ENCODE results near the gene CCDC85C. TPM values are rescaled to one million over a fixed set of nuclear protein-coding genes. Genes with fewer than 3 reads are reported as not detected.

The CCDC85C gene
- polyA plus RNA-seq, 1 of the 3 experiments (the other 2 are of a cell fraction): 9.6 TPM

DNA sequence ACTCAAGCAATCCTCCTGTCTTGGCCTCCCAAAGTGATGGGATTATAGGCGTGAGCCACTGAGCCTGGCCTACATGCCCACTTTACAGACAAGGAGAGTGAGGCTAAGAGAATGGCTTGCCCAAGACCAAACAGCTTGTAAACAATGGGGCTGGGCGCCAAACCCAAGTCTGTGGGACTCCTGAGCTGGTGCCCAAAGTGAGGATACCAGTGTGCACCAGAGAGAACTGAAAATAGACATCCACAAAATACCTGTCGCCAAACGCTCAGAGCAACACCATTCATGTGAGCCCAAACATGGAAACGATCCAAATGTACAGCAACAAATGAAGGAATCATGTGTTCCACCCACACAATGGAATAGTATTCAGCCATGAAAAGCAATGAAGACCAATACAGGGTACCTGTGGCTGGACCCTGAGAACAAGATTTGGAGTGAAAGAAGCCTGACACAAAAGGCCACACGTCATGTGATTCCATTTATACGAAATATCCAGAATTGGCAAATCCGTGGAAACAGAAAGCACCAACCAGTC is 84.6 kb downstream of the CCDC85C start (continued):
- TF ChIP-seq, protein P1, sequence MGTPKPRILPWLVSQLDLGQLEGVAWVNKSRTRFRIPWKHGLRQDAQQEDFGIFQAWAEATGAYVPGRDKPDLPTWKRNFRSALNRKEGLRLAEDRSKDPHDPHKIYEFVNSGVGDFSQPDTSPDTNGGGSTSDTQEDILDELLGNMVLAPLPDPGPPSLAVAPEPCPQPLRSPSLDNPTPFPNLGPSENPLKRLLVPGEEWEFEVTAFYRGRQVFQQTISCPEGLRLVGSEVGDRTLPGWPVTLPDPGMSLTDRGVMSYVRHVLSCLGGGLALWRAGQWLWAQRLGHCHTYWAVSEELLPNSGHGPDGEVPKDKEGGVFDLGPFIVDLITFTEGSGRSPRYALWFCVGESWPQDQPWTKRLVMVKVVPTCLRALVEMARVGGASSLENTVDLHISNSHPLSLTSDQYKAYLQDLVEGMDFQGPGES (IDR thresholded peaks at IDR 0.05; ENCODE audit: low read depth, low read length): no peak
- no peak for TF ChIP-seq FOXJ3 (CRISPR knock-in tag; IDR thresholded peaks at IDR 0.05)
- TF ChIP-seq JUND (IDR thresholded peaks at IDR 0.05): no peak
- TF ChIP-seq YY1 (IDR thresholded peaks at IDR 0.05; ENCODE audit: low read depth): no peak

DNA sequence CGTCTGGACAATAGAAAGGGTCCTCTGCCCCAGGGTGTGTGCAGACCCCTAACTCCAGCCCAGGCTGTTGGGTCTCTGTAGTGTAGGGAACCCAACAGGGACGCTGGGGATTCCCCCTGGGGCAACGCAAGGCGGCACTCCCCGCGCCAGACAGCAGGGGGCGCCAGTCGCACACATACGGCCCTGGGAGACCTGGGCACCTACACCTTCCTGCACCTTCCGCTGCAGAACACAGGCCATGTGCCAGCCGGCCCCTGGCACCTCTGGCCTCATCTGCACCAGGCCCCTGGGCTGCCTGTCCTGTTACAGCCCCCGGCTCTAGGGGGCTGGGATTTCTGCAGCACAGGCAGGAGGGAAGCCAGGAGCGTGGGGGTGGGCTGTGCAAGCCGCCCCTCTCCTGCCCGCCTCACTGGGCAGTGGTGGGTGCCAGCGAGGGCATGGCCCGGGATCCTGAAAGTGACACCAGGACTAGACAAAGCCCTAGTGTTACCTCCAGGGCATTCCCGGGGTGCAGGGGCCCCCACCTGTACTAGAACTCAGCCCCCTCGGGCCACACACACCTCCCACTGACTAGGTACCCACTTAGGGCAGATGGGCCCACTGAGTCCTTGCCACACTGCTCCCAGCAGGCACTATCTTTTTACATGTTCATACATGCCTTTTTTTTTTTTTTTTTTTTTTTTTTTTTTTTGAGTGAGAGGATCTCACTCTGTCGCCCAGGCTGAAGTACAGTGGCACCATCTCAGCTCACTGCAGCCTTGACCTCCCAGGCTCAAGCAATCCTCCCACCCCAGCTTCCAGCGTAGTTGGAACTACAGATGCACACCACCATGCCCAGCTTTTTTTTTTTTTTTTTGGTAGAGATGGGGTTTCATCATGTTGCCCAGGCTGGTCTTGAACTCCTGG is 85.3 kb downstream of the CCDC85C start:
- Histone ChIP-seq H3K4me1 (ENCODE audit: control insufficient read depth in 1 of 2, insufficient read depth in 2 of 2, low read depth in 1 of 2, low read length in 1 of 2) (peaks cover 11 to 27% of the 10 kb centered on the region in 2 experiments; a peak in 3 of 4 replicates), H3K36me3 (replicated peaks in 1 of 2; ENCODE audit: control insufficient read depth in 1 of 2, insufficient read depth in 2 of 2, low read length in 1 of 2) (peaks cover 0 to 17% of the 10 kb centered on the region in 2 experiments), H3K4me3 (ENCODE audit: low read depth in 2 of 2, low read length in 1 of 2) (peak overlapping the region in 1 of 2 experiments; percentile 49; a peak in 1 of 4 replicates), H3K4me2 (no peak overlapping the region), H3K27ac (ENCODE audit: low read depth in 2 of 2, low read length in 1 of 2) (peak overlapping the region in 1 of 2 experiments; percentile 31; a peak in 1 of 4 replicates), H3K9me3 (no peaks in the 10 kb centered on the region), H3K27me3 (ENCODE audit: insufficient read depth) (no peaks in the 10 kb centered on the region), H4K20me1 (ENCODE audit: insufficient read depth) (peaks cover 6% of the 10 kb centered on the region; the same call in 1 of the 2 replicates), H3F3A (replicated peaks; ENCODE audit: insufficient read depth) (no peaks in the 10 kb centered on the region), H3K79me2 (ENCODE audit: insufficient read depth) (peaks cover 20% of the 10 kb centered on the region; the same call in 1 of the 2 replicates), H3K9me2 (no peaks in the 10 kb centered on the region), H2AFZ (ENCODE audit: low read depth) (no peak overlapping the region), H3K9ac (no peak overlapping the region)
- POLR2A ChIA-PET: no interaction called here
- CTCF ChIA-PET: interaction anchor here (0.6 to 3.6 kb wide), 25 partner anchors 12 to 215 kb away, joined by 3 to 34 read pairs (median 4); partner anchors contain the start of gene CCDC85C
- TF ChIP-seq RCOR1 (IDR thresholded peaks at IDR 0.05; ENCODE audit: low read length) (peak; percentile 24; the same call in 1 of the 2 replicates), RAD21 (IDR thresholded peaks at IDR 0.05; ENCODE audit: low read length) (peak; percentile 95), EP300 (IDR thresholded peaks at IDR 0.05; ENCODE audit: borderline replicate concordance in 1 of 2, low read depth in 1 of 2, low read length in 1 of 2) (no peak), CHD2 (IDR thresholded peaks at IDR 0.05; ENCODE audit: low read length, partially characterized antibody) (peak; percentile 55), MXI1 (IDR thresholded peaks at IDR 0.05; ENCODE audit: low read depth, low read length) (peak; percentile 40; the same call in 1 of the 2 replicates), JUND (IDR thresholded peaks at IDR 0.05) (no peak), SIN3A (IDR thresholded peaks at IDR 0.05; ENCODE audit: borderline replicate concordance, low read depth, low read length) (no peak), SMC3 (IDR thresholded peaks at IDR 0.05; ENCODE audit: low read depth, low read length) (peak; percentile 98), RXRA (IDR thresholded peaks at IDR 0.05; ENCODE audit: borderline replicate concordance, low read depth) (no peak), FOXJ3 (CRISPR knock-in tag; IDR thresholded peaks at IDR 0.05) (peak; percentile 57; the same call in 1 of the 2 replicates)
- TF ChIP-seq, protein P2, sequence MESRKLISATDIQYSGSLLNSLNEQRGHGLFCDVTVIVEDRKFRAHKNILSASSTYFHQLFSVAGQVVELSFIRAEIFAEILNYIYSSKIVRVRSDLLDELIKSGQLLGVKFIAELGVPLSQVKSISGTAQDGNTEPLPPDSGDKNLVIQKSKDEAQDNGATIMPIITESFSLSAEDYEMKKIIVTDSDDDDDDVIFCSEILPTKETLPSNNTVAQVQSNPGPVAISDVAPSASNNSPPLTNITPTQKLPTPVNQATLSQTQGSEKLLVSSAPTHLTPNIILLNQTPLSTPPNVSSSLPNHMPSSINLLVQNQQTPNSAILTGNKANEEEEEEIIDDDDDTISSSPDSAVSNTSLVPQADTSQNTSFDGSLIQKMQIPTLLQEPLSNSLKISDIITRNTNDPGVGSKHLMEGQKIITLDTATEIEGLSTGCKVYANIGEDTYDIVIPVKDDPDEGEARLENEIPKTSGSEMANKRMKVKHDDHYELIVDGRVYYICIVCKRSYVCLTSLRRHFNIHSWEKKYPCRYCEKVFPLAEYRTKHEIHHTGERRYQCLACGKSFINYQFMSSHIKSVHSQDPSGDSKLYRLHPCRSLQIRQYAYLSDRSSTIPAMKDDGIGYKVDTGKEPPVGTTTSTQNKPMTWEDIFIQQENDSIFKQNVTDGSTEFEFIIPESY (IDR thresholded peaks at IDR 0.05; ENCODE audit: borderline replicate concordance, low read depth): no peak
- TF ChIP-seq, protein P3, sequence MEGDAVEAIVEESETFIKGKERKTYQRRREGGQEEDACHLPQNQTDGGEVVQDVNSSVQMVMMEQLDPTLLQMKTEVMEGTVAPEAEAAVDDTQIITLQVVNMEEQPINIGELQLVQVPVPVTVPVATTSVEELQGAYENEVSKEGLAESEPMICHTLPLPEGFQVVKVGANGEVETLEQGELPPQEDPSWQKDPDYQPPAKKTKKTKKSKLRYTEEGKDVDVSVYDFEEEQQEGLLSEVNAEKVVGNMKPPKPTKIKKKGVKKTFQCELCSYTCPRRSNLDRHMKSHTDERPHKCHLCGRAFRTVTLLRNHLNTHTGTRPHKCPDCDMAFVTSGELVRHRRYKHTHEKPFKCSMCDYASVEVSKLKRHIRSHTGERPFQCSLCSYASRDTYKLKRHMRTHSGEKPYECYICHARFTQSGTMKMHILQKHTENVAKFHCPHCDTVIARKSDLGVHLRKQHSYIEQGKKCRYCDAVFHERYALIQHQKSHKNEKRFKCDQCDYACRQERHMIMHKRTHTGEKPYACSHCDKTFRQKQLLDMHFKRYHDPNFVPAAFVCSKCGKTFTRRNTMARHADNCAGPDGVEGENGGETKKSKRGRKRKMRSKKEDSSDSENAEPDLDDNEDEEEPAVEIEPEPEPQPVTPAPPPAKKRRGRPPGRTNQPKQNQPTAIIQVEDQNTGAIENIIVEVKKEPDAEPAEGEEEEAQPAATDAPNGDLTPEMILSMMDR (IDR thresholded peaks at IDR 0.05): peak; percentile 90
- TF ChIP-seq, protein P4, sequence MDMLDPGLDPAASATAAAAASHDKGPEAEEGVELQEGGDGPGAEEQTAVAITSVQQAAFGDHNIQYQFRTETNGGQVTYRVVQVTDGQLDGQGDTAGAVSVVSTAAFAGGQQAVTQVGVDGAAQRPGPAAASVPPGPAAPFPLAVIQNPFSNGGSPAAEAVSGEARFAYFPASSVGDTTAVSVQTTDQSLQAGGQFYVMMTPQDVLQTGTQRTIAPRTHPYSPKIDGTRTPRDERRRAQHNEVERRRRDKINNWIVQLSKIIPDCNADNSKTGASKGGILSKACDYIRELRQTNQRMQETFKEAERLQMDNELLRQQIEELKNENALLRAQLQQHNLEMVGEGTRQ (IDR thresholded peaks at IDR 0.05; ENCODE audit: borderline replicate concordance, low read depth, low read length): no peak
- TF ChIP-seq, protein P1 (IDR thresholded peaks at IDR 0.05; ENCODE audit: low read depth, low read length): no peak
- 62% methylated on average over 5 of the region's 21 CpGs for WGBS (ENCODE audit: low lambda C conversion rate)
- peak; percentile 94 for DNase-seq
